ENCODE results near the gene NKX3-2. TPM values are rescaled to one million over a fixed set of nuclear protein-coding genes. Genes with fewer than 3 reads are reported as not detected.

Gene NKX3-2
- total RNA-seq, 1 experiment from 2014 or later: 1.2 TPM

GRCh38 chr4:13539047-13539618 is 5.2 kb downstream of the NKX3-2 start:
- ChIA-PET POLR2A (no interaction called here), CTCF (no interaction called here)
- no peaks in the 10 kb centered on the region for H3K36me3 ChIP-seq (ENCODE audit: control insufficient read depth, insufficient read depth, low read length)
- no peaks in the 10 kb centered on the region for H3K27me3 ChIP-seq (ENCODE audit: control insufficient read depth, insufficient read depth, low read length)
- H3K4me3 ChIP-seq (ENCODE audit: low read depth in 2 of 2, low read length in 2 of 2): no peak overlapping the region
- no peaks in the 10 kb centered on the region for H3K9me3 ChIP-seq (ENCODE audit: control insufficient read depth, insufficient read depth, low read depth, low read length)
- ATAC-seq (no peak), DNase-seq (ENCODE audit: low read depth, low spot score) (no peak)
- H3K4me1 ChIP-seq (ENCODE audit: control insufficient read depth, insufficient read depth, low read length): no peaks in the 10 kb centered on the region
- no peak overlapping the region for H3K27ac ChIP-seq (ENCODE audit: low read length)
- no TSS peak for BruUV-seq (replicated peaks)
- no peak for TF ChIP-seq SIN3A (IDR thresholded peaks at IDR 0.05; ENCODE audit: borderline replicate concordance, insufficient read depth, low read depth, low read length)
- no peak for TF ChIP-seq POLR2AphosphoS5 (IDR thresholded peaks at IDR 0.05; ENCODE audit: low read depth, low read length)
- no peak for TF ChIP-seq CTCF (IDR thresholded peaks at IDR 0.05)
- TF ChIP-seq TCF7L2 (IDR thresholded peaks at IDR 0.05; ENCODE audit: low read depth, low read length): no peak
- no peak for TF ChIP-seq REST (IDR thresholded peaks at IDR 0.05; ENCODE audit: insufficient read depth in 1 of 2, low read depth in 2 of 2, low read length in 1 of 2)
- intact Hi-C loops (cut with micrococcal nuclease; ENCODE audit: unreplicated experiment) (no loop called here), in situ Hi-C loops (cut with HindIII; ENCODE audit: low pct_unique_long_range_greater_than_20kb, low sequenced_read_pairs) (no loop called here)

- in situ Hi-C loops (cut with HindIII; ENCODE audit: low pct_unique_long_range_greater_than_20kb, low sequenced_read_pairs): no loop called here
- H3K36me3 ChIP-seq (ENCODE audit: control insufficient read depth, insufficient read depth, low read length): no peaks in the 10 kb centered on the region
- ATAC-seq (no peak), DNase-seq (ENCODE audit: low read depth, low spot score) (no peak)
- no peak for TF ChIP-seq POLR2AphosphoS5 (IDR thresholded peaks at IDR 0.05; ENCODE audit: low read depth, low read length)
- no peak for TF ChIP-seq CTCF (IDR thresholded peaks at IDR 0.05)
- no peak for TF ChIP-seq TCF7L2 (IDR thresholded peaks at IDR 0.05; ENCODE audit: low read depth, low read length)
- TF ChIP-seq SIN3A (IDR thresholded peaks at IDR 0.05; ENCODE audit: borderline replicate concordance, insufficient read depth, low read depth, low read length): no peak
- no peak for TF ChIP-seq REST (IDR thresholded peaks at IDR 0.05; ENCODE audit: insufficient read depth in 1 of 2, low read depth in 2 of 2, low read length in 1 of 2)
- H3K27me3 ChIP-seq (ENCODE audit: control insufficient read depth, insufficient read depth, low read length): no peaks in the 10 kb centered on the region
- no peak overlapping the region for H3K27ac ChIP-seq (ENCODE audit: low read length)
- H3K4me3 ChIP-seq (ENCODE audit: low read depth in 2 of 2, low read length in 2 of 2): no peak overlapping the region
- H3K4me1 ChIP-seq (ENCODE audit: control insufficient read depth, insufficient read depth, low read length): no peaks in the 10 kb centered on the region
- no TSS peak for BruUV-seq (replicated peaks)
- ChIA-PET POLR2A (no interaction called here), CTCF (interaction anchor here (0.6 kb wide), 1 partner anchor 811 kb away, joined by 4 read pairs; no protein-coding TSS in a partner anchor)
- H3K9me3 ChIP-seq (ENCODE audit: control insufficient read depth, insufficient read depth, low read depth, low read length): no peaks in the 10 kb centered on the region
- intact Hi-C loops (cut with micrococcal nuclease; ENCODE audit: unreplicated experiment): no loop called here
Measured at GRCh38 chr4:13538427-13538973, 5.8 kb downstream of the NKX3-2 start.
